OCI-LY1 (cell line): ENCODE results near the gene BCO2.

ENCODE experiments used
- EZH2 ChIP-seq: fragments of 200-600 bp; sonication (generic), shearing (Covaris generic); IDR thresholded peaks from 2 replicates; pipeline ENCODE4 v1.8.0; 2017; ENCODE audit warnings: borderline replicate concordance, mixed run types, mild to moderate bottlenecking, antibody characterized with exemption, low read length, moderate library complexity, mixed read lengths
- TF ChIP-seq, protein P1 (sequence below): fragments of 200-600 bp; sonication (generic), shearing (Covaris generic); IDR thresholded peaks from 2 replicates; pipeline ENCODE4 v1.5.1; 2017; ENCODE audit warnings: mild to moderate bottlenecking, antibody characterized with exemption, low read length, moderate library complexity, mixed read lengths

DNA sequence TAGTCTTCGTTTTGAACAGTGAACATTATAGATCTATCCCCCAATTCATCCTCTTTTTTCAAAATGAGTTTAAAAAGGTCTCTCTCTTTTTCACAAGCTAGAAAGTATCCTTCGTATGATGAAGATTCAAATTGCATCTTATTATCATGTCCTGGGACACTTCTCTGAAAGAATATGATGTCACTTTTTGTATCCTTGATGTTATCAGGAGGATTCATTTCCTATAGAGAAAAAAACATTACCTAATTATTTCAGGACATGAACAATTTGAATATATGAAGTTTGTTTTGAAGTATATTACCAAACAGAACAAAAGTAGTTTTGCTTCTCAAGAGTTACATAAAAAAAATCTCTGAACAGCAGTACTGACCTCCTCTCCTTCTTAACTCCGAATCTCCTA is 31.7 kb upstream of the BCO2 start:
- TF ChIP-seq, protein P1, sequence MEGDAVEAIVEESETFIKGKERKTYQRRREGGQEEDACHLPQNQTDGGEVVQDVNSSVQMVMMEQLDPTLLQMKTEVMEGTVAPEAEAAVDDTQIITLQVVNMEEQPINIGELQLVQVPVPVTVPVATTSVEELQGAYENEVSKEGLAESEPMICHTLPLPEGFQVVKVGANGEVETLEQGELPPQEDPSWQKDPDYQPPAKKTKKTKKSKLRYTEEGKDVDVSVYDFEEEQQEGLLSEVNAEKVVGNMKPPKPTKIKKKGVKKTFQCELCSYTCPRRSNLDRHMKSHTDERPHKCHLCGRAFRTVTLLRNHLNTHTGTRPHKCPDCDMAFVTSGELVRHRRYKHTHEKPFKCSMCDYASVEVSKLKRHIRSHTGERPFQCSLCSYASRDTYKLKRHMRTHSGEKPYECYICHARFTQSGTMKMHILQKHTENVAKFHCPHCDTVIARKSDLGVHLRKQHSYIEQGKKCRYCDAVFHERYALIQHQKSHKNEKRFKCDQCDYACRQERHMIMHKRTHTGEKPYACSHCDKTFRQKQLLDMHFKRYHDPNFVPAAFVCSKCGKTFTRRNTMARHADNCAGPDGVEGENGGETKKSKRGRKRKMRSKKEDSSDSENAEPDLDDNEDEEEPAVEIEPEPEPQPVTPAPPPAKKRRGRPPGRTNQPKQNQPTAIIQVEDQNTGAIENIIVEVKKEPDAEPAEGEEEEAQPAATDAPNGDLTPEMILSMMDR, result no peak
- TF ChIP-seq EZH2, result no peak
